Transverse colon (tissue), 3 donors: ENCODE results near the gene TMEM255B.

Experiments
- POLR2A ChIP-seq: fragments of 450-650 bp; IDR thresholded peaks from one replicate; pipeline ENCODE4 v1.6.1; 2016; ENCODE audit warnings: antibody characterized with exemption, mild to moderate bottlenecking, moderate library complexity
- TF ChIP-seq, protein P1 (sequence below), 5 experiments: fragments of 200-600 bp in 3 of 5; fragments of 450-650 bp in 2 of 5; sonication (generic) in 3 of 5; IDR thresholded peaks; 1 replicate in 2 of 5; 2 replicates in 3 of 5; pipeline ENCODE4 v1.5.1; 2016 to 2017; ENCODE audit warnings: antibody characterized with exemption in 5 of 5, inconsistent platforms in 3 of 5, mild to moderate bottlenecking in 2 of 5, moderate library complexity in 1 of 5

DNA sequence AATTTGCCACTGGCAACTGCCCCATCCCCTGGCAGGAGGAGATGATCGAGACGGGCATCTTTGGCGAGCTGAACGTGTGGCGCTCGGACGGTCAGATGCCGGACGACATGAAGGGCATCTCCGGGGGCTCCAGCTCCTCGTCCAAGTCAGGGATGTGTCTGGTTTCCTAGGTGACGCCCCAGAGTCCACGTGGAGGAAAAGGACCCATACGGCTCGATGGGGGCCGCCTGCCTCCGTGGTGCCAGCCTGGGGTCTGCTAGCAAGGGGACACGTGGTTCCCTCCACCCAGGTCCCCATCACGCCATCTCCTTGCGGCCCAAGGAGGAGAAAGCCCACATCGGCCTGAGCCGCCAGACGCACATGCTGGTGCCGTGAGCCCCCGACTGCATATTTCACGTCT, 23.8 kb upstream of the TMEM255B start:
- TF ChIP-seq, protein P1, sequence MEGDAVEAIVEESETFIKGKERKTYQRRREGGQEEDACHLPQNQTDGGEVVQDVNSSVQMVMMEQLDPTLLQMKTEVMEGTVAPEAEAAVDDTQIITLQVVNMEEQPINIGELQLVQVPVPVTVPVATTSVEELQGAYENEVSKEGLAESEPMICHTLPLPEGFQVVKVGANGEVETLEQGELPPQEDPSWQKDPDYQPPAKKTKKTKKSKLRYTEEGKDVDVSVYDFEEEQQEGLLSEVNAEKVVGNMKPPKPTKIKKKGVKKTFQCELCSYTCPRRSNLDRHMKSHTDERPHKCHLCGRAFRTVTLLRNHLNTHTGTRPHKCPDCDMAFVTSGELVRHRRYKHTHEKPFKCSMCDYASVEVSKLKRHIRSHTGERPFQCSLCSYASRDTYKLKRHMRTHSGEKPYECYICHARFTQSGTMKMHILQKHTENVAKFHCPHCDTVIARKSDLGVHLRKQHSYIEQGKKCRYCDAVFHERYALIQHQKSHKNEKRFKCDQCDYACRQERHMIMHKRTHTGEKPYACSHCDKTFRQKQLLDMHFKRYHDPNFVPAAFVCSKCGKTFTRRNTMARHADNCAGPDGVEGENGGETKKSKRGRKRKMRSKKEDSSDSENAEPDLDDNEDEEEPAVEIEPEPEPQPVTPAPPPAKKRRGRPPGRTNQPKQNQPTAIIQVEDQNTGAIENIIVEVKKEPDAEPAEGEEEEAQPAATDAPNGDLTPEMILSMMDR (IDR thresholded peaks at IDR 0.05): no peak
- no peak for TF ChIP-seq POLR2A
